ENCODE results near the gene SIAH1.

DNA sequence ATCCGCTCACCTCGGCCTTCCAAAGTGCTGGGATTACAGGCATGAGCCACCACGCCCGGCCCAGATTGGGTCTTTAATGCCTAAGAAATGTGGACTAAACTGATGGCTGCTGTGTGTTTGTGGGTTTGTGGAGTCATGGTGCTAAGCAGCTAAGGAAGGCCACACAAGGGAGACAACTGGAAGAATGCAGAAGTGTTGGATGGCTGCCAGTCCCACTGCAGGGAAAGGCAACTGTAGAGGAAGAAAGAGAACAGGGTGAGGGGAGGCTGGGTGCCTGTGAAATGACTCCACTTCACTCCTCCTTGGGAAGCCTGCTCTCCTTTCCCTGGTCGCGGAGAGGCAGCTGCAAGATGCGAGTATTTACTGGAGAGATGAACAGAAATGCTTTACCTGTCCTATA lies 23.5 kb upstream of the SIAH1 start:
- TF ChIP-seq, protein P1, sequence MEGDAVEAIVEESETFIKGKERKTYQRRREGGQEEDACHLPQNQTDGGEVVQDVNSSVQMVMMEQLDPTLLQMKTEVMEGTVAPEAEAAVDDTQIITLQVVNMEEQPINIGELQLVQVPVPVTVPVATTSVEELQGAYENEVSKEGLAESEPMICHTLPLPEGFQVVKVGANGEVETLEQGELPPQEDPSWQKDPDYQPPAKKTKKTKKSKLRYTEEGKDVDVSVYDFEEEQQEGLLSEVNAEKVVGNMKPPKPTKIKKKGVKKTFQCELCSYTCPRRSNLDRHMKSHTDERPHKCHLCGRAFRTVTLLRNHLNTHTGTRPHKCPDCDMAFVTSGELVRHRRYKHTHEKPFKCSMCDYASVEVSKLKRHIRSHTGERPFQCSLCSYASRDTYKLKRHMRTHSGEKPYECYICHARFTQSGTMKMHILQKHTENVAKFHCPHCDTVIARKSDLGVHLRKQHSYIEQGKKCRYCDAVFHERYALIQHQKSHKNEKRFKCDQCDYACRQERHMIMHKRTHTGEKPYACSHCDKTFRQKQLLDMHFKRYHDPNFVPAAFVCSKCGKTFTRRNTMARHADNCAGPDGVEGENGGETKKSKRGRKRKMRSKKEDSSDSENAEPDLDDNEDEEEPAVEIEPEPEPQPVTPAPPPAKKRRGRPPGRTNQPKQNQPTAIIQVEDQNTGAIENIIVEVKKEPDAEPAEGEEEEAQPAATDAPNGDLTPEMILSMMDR (conservative IDR thresholded peaks at IDR 0.05), result no peak
- no peak for TF ChIP-seq EZH2 (IDR thresholded peaks at IDR 0.05; ENCODE audit: low read depth)

Data from PC-9 (cell line).